Left ventricle myocardium inferior (tissue), 1 donor: ENCODE measurements around the gene CAPSL. TPM values are rescaled to one million over a fixed set of nuclear protein-coding genes. Genes with fewer than 3 reads are reported as not detected.
"Not testable (repeated sequence)": the region's sequence is repeated elsewhere in the genome, so short reads cannot be mapped to it uniquely, and the experiment has no call there.

Experiments
- DNase-seq: peaks from one replicate; pipeline ENCODE4 v3.0.0-alpha.2; 2020
- H3K27ac ChIP-seq: fragments of 200-600 bp; replicated peaks from 2 replicates; pipeline ENCODE4 v1.8.0; 2021
- H3K27me3 ChIP-seq: fragments of 200-600 bp; 2 replicates; pipeline ENCODE4 v1.8.0; 2021; ENCODE audit warnings: low read depth
- H3K36me3 ChIP-seq: fragments of 200-600 bp; 2 replicates; pipeline ENCODE4 v1.8.0; 2021
- H3K4me1 ChIP-seq: fragments of 200-600 bp; 2 replicates; pipeline ENCODE4 v1.8.0; 2021
- H3K4me3 ChIP-seq: fragments of 200-600 bp; 2 replicates; pipeline ENCODE4 v1.8.0; 2021; ENCODE audit warnings: mild to moderate bottlenecking, moderate library complexity
- H3K9me3 ChIP-seq: fragments of 200-600 bp; replicated peaks from 2 replicates; pipeline ENCODE4 v1.8.0; 2021
- intact Hi-C: fragments of 100-400 bp; cut with micrococcal nuclease; formaldehyde crosslinking; loops from one replicate; pipeline ENCODE4 v1.11.0; 2022
- long read RNA-seq: library from polyadenylated mRNA; unstranded; transcript quantifications from one replicate; pipeline ENCODE4 v2.0.0, GENCODE V29; 2021
- total RNA-seq: library from RNA; stranded (reverse); fragmentation: NEBNext Ultra II Directional; extraction: Animal tissue kit (Norgen Biotek cat#: 25700); gene quantifications from one replicate; pipeline ENCODE4 v1.2.1, GENCODE V29; 2021
- TF ChIP-seq, protein P1 (sequence below): fragments of 200-600 bp; IDR thresholded peaks from 2 replicates; pipeline ENCODE4 v1.8.0; 2021; ENCODE audit warnings: antibody characterized with exemption, mild to moderate bottlenecking, borderline replicate concordance
- donor health status: DM: no; HTN: yes; CAD: no; lungs with severe emphysema.

The CAPSL gene
- not detected for total RNA-seq
- long read RNA-seq, result 0 reads

DNA sequence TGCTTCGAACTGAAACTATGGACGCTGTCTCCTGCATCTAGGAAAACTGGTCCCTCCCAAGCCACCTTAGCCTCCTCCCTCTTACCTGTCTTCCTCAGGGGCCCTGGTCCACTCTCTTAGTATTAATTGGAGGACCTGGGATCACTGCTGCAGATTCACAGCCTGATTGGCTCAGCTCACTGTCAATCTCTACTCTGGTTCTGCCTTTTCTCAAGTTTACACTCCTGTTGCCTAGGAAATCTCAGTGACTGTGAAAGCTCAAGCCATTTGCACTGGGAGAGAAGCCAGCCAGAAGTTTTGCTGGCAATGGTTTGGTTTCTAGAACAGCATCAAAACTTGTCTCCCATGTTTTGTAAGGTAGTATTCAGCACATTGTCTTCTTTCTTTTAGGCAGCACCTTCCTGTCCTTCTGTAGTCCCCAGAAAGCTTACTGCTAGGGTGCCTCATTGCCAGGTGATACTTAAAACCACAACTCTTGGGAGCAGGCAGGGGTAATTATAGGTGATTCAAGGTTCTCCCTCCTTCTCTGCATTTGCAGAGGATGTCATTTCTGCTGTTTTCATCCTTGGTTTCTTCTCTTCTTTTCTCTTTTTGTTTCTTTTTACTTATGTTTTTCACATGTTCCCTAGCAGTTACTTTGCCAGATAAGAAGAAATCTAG lies at the start of gene CAPSL:
CAPSL (minus strand) TSS at position 55 of the 660 bp plus-strand sequence. CDS start 17,502 bp downstream, outside the sequence.
- no peaks in the 10 kb centered on the region for H3K4me1 ChIP-seq
- H3K27me3 ChIP-seq, result peaks cover 47% of the 10 kb centered on the region
- H3K9me3 ChIP-seq, result no peaks in the 10 kb centered on the region
- H3K27ac ChIP-seq, result no peak within 1 kb of the TSS
- TF ChIP-seq, protein P1, sequence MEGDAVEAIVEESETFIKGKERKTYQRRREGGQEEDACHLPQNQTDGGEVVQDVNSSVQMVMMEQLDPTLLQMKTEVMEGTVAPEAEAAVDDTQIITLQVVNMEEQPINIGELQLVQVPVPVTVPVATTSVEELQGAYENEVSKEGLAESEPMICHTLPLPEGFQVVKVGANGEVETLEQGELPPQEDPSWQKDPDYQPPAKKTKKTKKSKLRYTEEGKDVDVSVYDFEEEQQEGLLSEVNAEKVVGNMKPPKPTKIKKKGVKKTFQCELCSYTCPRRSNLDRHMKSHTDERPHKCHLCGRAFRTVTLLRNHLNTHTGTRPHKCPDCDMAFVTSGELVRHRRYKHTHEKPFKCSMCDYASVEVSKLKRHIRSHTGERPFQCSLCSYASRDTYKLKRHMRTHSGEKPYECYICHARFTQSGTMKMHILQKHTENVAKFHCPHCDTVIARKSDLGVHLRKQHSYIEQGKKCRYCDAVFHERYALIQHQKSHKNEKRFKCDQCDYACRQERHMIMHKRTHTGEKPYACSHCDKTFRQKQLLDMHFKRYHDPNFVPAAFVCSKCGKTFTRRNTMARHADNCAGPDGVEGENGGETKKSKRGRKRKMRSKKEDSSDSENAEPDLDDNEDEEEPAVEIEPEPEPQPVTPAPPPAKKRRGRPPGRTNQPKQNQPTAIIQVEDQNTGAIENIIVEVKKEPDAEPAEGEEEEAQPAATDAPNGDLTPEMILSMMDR, result no peak
- no peak for DNase-seq
- no peak within 1 kb of the TSS for H3K4me3 ChIP-seq
- H3K36me3 ChIP-seq, result no peaks in the 10 kb centered on the region
- intact Hi-C loops, result no loop called here

DNA sequence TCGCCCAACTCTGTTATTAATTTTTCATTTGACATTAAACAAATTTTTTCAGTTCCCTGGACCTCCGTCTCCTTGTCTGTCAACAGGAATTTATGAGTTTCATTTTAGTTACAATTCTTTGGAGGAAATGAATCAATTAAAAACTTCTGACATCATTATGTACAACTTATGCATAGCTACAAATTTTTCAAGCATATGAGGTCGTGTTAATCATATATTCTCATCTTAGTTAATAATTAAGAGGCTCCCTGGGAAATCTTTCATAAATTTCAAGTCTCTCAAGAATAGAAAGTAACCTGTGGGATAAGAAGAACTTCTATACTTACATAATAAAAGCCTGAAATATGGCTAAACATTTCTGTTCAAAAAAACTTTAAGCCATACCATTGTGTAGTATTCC lies 49.4 kb upstream of the CAPSL start:
- Histone ChIP-seq H3K27me3 (peaks cover 32% of the 10 kb centered on the region), H3K9me3 (peaks cover 2% of the 10 kb centered on the region), H3K27ac (no peak overlapping the region), H3K36me3 (no peaks in the 10 kb centered on the region), H3K4me1 (no peaks in the 10 kb centered on the region), H3K4me3 (no peak overlapping the region)
- intact Hi-C loops, result no loop called here
- no peak for DNase-seq
- TF ChIP-seq, protein P1, result no peak

DNA sequence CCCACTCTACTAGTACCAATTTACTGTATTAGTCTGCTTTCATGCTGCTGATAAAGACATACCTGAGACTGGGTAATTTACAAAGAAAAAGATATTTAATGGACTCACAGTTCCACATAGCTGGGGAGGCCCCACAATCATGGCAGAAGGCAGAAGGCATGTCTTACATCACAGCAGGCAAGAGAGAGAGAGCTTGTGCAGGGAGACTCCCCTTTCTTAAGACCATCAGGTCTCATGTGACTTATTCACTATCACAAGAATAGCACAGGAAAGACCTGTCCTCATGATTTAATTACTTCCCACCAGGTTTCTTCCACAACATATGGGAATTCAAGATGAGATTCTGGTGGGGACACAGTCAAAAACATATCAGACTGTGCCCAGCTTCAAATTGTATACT lies 41.3 kb upstream of the CAPSL start:
- TF ChIP-seq, protein P1, result no peak
- Histone ChIP-seq H3K27ac (no peak overlapping the region), H3K36me3 (no peaks in the 10 kb centered on the region), H3K27me3 (no peaks in the 10 kb centered on the region), H3K4me1 (no peaks in the 10 kb centered on the region), H3K9me3 (peaks cover 24% of the 10 kb centered on the region), H3K4me3 (no peak overlapping the region)
- intact Hi-C loops, result no loop called here
- DNase-seq, result no peak

DNA sequence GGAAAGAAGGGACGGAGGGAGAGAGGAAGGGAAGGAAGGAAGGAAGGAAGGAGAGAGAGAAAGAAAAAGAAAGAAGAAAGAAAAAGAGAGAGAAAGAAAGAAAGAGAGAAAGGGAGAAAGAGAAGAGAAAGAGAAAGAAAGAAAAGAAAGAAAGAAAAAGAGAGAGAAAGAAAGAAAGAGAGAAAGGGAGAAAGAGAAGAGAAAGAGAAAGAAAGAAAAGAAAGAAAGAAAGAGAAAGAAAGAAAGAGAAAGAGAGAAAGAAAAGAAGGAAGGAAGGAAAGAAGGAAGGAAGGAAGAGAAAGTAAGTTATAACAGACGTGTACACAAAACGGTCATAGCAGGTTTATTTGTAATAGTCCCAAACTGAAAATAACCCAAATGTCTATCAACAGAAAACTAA lies 38.4 kb upstream of the CAPSL start:
- H3K4me3 ChIP-seq, intact Hi-C loops, H3K27ac ChIP-seq, H3K27me3 ChIP-seq, DNase-seq, H3K4me1 ChIP-seq, H3K36me3 ChIP-seq: not testable (repeated sequence)
- H3K9me3 ChIP-seq, result peaks cover 13% of the 10 kb centered on the region

DNA sequence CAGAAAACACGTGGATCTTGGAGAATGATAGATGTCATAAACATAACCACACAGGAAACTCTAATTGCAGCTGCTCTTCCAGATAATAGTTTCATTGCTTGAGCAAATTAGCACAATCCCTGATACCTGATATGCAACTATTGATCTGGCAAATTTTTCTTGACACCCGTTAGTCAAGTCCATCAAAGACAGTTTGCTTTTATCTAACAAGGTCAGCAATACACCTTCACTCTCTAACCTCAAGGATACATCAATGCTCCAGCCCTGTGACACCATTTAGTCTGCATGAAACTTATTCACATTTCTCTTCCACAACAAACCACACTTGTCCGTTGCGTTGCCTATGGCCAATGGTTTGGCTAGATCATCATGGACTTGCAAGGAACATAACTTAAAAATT lies 36.1 kb upstream of the CAPSL start:
- H3K4me1 ChIP-seq, result no peaks in the 10 kb centered on the region
- H3K4me3 ChIP-seq, result no peak overlapping the region
- no peak for DNase-seq
- no peaks in the 10 kb centered on the region for H3K27me3 ChIP-seq
- H3K36me3 ChIP-seq, result no peaks in the 10 kb centered on the region
- peaks cover 8% of the 10 kb centered on the region for H3K9me3 ChIP-seq
- intact Hi-C loops, result no loop called here
- H3K27ac ChIP-seq, result no peak overlapping the region
- TF ChIP-seq, protein P1, result no peak

DNA sequence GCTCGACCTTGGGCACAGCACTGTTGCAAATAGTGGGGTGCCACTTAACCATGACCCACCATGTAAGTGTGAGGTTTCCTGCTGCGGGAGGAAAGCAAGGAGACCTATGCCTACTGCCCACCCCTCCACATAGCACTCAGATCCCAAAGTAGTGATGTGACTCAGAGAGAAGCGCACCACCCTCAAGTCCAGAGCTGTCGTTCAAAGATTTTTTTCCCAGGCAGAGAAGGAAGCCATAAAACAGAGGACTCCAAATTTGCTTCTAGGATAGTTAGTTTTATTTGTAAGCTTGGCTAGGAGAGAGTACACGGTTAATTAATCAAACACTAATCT lies 33.4 kb upstream of the CAPSL start:
- no peaks in the 10 kb centered on the region for H3K9me3 ChIP-seq
- DNase-seq, result no peak
- TF ChIP-seq, protein P1, result no peak

More for the DNA sequence above, 33.4 kb upstream of the CAPSL start:
- intact Hi-C loops, result no loop called here
- H3K36me3 ChIP-seq, result no peaks in the 10 kb centered on the region
- H3K27me3 ChIP-seq, result no peaks in the 10 kb centered on the region
- H3K27ac ChIP-seq, result no peak overlapping the region
- no peaks in the 10 kb centered on the region for H3K4me1 ChIP-seq
- no peak overlapping the region for H3K4me3 ChIP-seq
